Sigmoid colon (tissue), 7 donors: Measurements from ENCODE around the gene GPR55. TPM values are rescaled to one million over a fixed set of nuclear protein-coding genes. Genes with fewer than 3 reads are reported as not detected.

ENCODE experiments used
- DNase-seq: peaks from one replicate; pipeline ENCODE4 v3.0.0-alpha.2; 2019
- H3K27ac ChIP-seq, 4 donors: fragments of 200-600 bp; sonication (generic); one replicate each; pipeline ENCODE4 v1.5.1; 2016 to 2019; ENCODE audit warnings: mild to moderate bottlenecking in 1 of 4
- H3K27me3 ChIP-seq, 3 donors: fragments of 200-600 bp; sonication (generic); one replicate each; pipeline ENCODE4 v1.5.1; 2019; ENCODE audit warnings: mild to moderate bottlenecking in 1 of 3
- H3K36me3 ChIP-seq, 4 donors: fragments of 200-600 bp; sonication (generic); one replicate each; pipeline ENCODE4 v1.5.1; 2016 to 2019
- H3K4me1 ChIP-seq, 4 donors: fragments of 200-600 bp; sonication (generic); one replicate each; pipeline ENCODE4 v1.5.1; 2017 to 2019
- H3K4me3 ChIP-seq, 4 donors: fragments of 200-600 bp; sonication (generic); one replicate each; pipeline ENCODE4 v1.5.1; 2017 to 2019; ENCODE audit warnings: mild to moderate bottlenecking in 2 of 4, moderate library complexity in 1 of 4
- H3K9me3 ChIP-seq, 4 donors: fragments of 200-600 bp in 3 of 4; sonication (generic) in 3 of 4; one replicate each; pipeline versions ENCODE4 v1.5.1 to v1.6.1; 2013 to 2019
- CTCF ChIP-seq, 4 experiments: fragments of 450-650 bp in 3 of 4; fragments of 200-600 bp in 1 of 4; IDR thresholded peaks; one replicate each; pipeline ENCODE4 v1.5.1; 2016 to 2019; ENCODE audit warnings: antibody characterized with exemption in 4 of 4, mild to moderate bottlenecking in 3 of 4, moderate library complexity in 2 of 4
- EP300 ChIP-seq, 4 donors: sonication (generic); formaldehyde crosslinking; IDR thresholded peaks; one replicate each; pipeline ENCODE4 v1.6.1; 2017; ENCODE audit warnings: antibody characterized with exemption in 4 of 4
- POLR2A ChIP-seq, 2 donors: fragments of 450-650 bp; IDR thresholded peaks; one replicate each; pipeline ENCODE4 v1.6.1; 2016; ENCODE audit warnings: antibody characterized with exemption in 2 of 2, mild to moderate bottlenecking in 2 of 2, moderate library complexity in 2 of 2
- POLR2AphosphoS5 ChIP-seq, 4 donors: sonication (generic); formaldehyde crosslinking; IDR thresholded peaks; one replicate each; pipeline ENCODE4 v1.6.1; 2017; ENCODE audit warnings: antibody characterized with exemption in 4 of 4
- WGBS, 2 donors: extraction: QIAGEN DNeasy Blood & Tissue Kit; methylation state at CpG; one replicate each; pipeline ENCODE4 v1.1.7; 2013; 5-methylcytosine and 5-hydroxymethylcytosine counted together
- intact Hi-C: fragments of 100-400 bp; cut with DNase I; formaldehyde crosslinking; loops from one replicate; pipeline ENCODE4 v1.15.1; 2023
- polyA plus RNA-seq, 3 donors: library from polyadenylated mRNA; stranded (reverse); fragments of 200-250 nt; gene quantifications; one replicate each; pipeline ENCODE4 v1.2.3, GENCODE V29; 2013
- total RNA-seq, 4 donors: library from RNA; depleted of rRNA; stranded (reverse); fragments of >200 nt; gene quantifications; one replicate each; pipeline ENCODE4 v1.1.0, GENCODE V29; 2016
- donor health status: healthy with polysubstance abuse.
- donor health status: Bipolar disorder and iron deficiency.
- donor health status: healthy.

Gene GPR55
- total and polyA plus RNA-seq, 7 donors, result 0.23 to 1.4 TPM; not detected in 5

DNA sequence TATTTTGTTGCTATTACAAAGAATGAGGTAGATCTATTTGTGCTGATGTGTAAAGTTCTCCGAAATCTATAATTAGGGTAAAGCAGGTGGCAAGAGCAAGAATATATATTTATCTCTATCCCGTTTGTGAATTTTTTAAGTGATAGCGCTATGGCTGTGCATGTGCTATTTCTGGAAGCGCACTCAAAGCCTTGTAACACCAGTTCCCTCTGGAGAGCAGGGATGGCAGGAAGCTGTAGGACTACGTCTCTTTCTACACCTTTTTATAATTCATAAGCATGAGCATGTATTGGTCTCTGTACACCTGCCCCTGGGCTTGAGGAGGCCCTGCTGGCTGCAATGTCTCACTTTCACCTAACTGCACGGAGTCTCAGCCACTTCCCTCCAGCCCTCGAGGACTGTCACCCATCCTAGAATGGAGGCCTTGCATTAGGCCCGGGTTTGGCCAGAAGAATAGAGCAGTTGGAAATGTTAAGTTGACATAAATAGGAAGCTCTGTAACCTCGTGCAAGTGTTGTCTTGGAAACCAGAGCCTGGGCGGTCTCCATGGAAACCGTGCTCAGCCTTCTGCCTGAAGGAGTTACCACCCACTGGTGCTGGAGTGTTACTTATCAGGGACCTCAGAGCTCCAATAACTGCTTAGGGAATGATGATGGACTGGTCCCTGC lies 39.4 kb downstream of the GPR55 start:
- H3K4me1 ChIP-seq, result no peaks in the 10 kb centered on the region
- TF ChIP-seq POLR2AphosphoS5 (IDR thresholded peaks at IDR 0.05) (no peak), POLR2A (IDR thresholded peaks at IDR 0.05) (no peak), EP300 (IDR thresholded peaks at IDR 0.05) (no peak), CTCF (IDR thresholded peaks at IDR 0.05) (no peak)
- H3K27ac ChIP-seq, result no peak overlapping the region
- H3K4me3 ChIP-seq, result no peak overlapping the region
- no peaks in the 10 kb centered on the region for H3K9me3 ChIP-seq
- H3K27me3 ChIP-seq, result no peaks in the 10 kb centered on the region
- no peaks in the 10 kb centered on the region for H3K36me3 ChIP-seq
- WGBS, 2 donors, result 54 to 78% methylated on average over 11 of the region's 11 CpGs
- no peak for DNase-seq
- intact Hi-C loops, result no loop called here

DNA sequence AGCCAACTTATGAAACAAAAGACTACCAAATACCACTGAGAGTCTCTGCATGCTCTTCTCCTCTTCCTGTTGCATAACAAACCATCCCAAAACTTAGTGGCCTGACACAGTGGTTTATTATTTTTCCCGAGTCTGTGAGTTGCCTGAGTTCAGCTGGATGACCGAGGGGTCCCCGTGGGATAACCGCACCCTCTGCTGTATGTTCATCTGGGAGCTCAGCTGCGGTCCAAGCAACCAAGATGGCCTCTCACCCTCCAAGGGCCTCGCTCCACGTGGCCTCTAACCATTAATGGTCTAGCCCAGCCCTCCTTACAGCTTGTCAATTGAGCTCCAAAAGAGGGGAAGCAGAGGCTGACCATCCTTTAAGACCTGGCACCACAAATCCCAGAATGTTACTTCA lies 43.2 kb downstream of the GPR55 start:
- intact Hi-C loops, result no loop called here
- peak; percentile 45 for DNase-seq
- H3K27me3 ChIP-seq, result no peaks in the 10 kb centered on the region
- TF ChIP-seq POLR2AphosphoS5 (IDR thresholded peaks at IDR 0.05) (no peak), EP300 (IDR thresholded peaks at IDR 0.05) (no peak), CTCF (IDR thresholded peaks at IDR 0.05) (no peak), POLR2A (IDR thresholded peaks at IDR 0.05) (no peak)
- H3K27ac ChIP-seq, result no peak overlapping the region
- H3K4me3 ChIP-seq, result no peak overlapping the region
- H3K36me3 ChIP-seq, result peaks cover 8 to 29% (median 24%) of the 10 kb centered on the region in 4 donors
- H3K9me3 ChIP-seq, result no peaks in the 10 kb centered on the region
- WGBS, 2 donors, result 82 to 94% methylated on average over 7 of the region's 7 CpGs
- H3K4me1 ChIP-seq, result no peaks in the 10 kb centered on the region

DNA sequence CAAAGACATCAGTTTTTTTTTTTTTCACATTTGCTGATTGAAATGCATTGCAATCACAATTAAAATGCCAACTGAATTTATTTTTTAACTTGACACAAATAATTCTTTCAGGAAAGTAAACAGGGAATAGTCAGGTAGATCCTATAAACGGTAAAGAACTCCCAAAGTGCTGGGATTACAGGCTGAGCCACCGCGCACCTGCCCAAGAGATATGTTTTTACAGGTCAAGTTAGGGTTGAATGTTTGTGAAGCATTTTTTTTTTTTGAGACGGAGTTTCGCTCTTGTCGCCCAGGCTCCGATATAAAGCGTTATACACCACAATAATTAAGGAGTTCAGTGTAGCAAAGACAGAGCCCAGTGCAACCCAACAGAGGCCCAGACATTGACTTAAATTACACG lies 45.2 kb downstream of the GPR55 start:
- TF ChIP-seq CTCF (IDR thresholded peaks at IDR 0.05) (no peak), POLR2A (IDR thresholded peaks at IDR 0.05) (no peak), POLR2AphosphoS5 (IDR thresholded peaks at IDR 0.05) (no peak), EP300 (IDR thresholded peaks at IDR 0.05) (no peak)
- H3K27ac ChIP-seq, result no peak overlapping the region
- no peak overlapping the region for H3K4me3 ChIP-seq
- DNase-seq, result no peak
- WGBS, 2 donors, result 20 to 60% methylated on average over 9 of the region's 9 CpGs
- no peaks in the 10 kb centered on the region for H3K4me1 ChIP-seq
- no peaks in the 10 kb centered on the region for H3K9me3 ChIP-seq
- intact Hi-C loops, result no loop called here
- H3K36me3 ChIP-seq, result peaks cover 26 to 47% (median 35%) of the 10 kb centered on the region in 4 donors
- H3K27me3 ChIP-seq, result no peaks in the 10 kb centered on the region

DNA sequence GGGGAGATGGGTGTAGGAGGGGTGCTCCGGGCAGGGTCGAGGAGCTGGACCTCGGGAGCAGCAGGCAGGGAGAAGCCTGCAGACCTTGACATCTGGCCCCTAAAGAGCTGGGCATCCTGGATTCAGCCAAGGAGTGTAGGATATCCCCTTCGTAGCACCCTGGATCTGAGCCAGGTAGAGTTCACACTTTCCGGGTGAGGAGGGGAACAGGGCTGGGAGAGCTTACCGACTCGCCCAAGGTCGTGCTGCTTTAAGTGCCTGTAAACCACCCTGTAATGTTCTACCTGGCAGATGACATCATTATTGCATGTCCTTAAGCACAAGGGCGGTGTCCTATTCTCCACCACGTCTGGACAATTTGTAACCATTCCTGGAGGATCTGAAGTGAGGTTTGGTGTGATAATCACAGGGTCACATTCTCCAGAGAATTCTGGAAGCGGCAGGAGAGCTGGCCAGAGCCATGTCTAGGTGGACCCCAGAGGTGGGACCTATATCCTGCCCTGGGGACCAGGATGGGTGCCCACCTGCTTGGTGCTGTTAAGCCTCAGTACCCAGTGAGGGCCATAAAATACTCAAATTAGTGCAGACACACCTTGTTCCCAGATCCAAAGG lies 45.7 kb downstream of the GPR55 start:
- Histone ChIP-seq H3K9me3 (no peaks in the 10 kb centered on the region), H3K27me3 (no peaks in the 10 kb centered on the region), H3K4me1 (peaks cover 0 to 3% (median 0%) of the 10 kb centered on the region in 4 donors), H3K36me3 (peaks cover 26 to 47% (median 36%) of the 10 kb centered on the region in 4 donors), H3K4me3 (no peak overlapping the region), H3K27ac (peak overlapping the region in 1 of 4 donors; percentile 18)
- DNase-seq, result peak; percentile 57
- intact Hi-C loops, result no loop called here
- 13 to 61% methylated on average over 11 of the region's 11 CpGs for WGBS, 2 donors
- TF ChIP-seq POLR2AphosphoS5 (IDR thresholded peaks at IDR 0.05) (no peak), POLR2A (IDR thresholded peaks at IDR 0.05) (no peak), CTCF (IDR thresholded peaks at IDR 0.05) (no peak), EP300 (IDR thresholded peaks at IDR 0.05) (no peak)
